PC-9 (cell line): ENCODE data around the gene CDR2L. TPM values are rescaled to one million over a fixed set of nuclear protein-coding genes. Genes with fewer than 3 reads are reported as not detected.

Experiments used
- BruUV-seq: library from RNA; stranded (reverse); fragments of 400-500 nt; replicated peaks from 2 replicates; lab custom pipeline; 2021; lab: Mats Ljungman, UMichigan
- CTCF ChIA-PET: fragments of 300-600 bp; sonication (Branson Sonifier 250); formaldehyde crosslinking; loops from one replicate; lab custom pipeline; 2022; ENCODE audit warnings: antibody characterized with exemption; lab: Charles Lee
- POLR2A ChIA-PET: fragments of 300-600 bp; sonication (Branson Sonifier 250); formaldehyde crosslinking; loops from one replicate; lab custom pipeline; 2022; ENCODE audit warnings: antibody characterized with exemption; ENCODE audit not compliant: unreplicated experiment; lab: Charles Lee
- DNase-seq, 2 experiments: peaks; one replicate each; pipeline versions ENCODE4 v3.0.0 to v3.0.0-alpha.2; 2015 to 2022; ENCODE audit warnings: mixed read lengths in 1 of 2
- H2AFZ ChIP-seq: fragments of 200-600 bp; sonication (generic); 2 replicates; pipeline ENCODE4 v1.8.1; 2017; ENCODE audit warnings: antibody characterized with exemption
- H3F3A ChIP-seq: fragments of 200-600 bp; sonication (generic); 2 replicates; pipeline ENCODE4 v1.8.1; 2017; ENCODE audit warnings: antibody characterized with exemption, mild to moderate bottlenecking, low read depth; ENCODE audit not compliant: insufficient read depth
- H3K27ac ChIP-seq: fragments of 200-600 bp; sonication (generic); 2 replicates; pipeline ENCODE4 v1.6.1; 2016; ENCODE audit warnings: mixed run types
- H3K27me3 ChIP-seq: fragments of 200-600 bp; sonication (generic); 2 replicates; pipeline ENCODE4 v1.6.1; 2016; ENCODE audit warnings: low read depth, mixed run types; ENCODE audit not compliant: insufficient read depth
- H3K36me3 ChIP-seq: fragments of 200-600 bp; sonication (generic); 2 replicates; pipeline ENCODE4 v1.6.1; 2016; ENCODE audit warnings: low read depth, mixed run types
- H3K4me1 ChIP-seq: fragments of 200-600 bp; sonication (generic); replicated peaks from 2 replicates; pipeline ENCODE4 v1.6.1; 2016; ENCODE audit warnings: mixed run types; ENCODE audit not compliant: insufficient read depth
- H3K4me2 ChIP-seq: fragments of 200-600 bp; sonication (generic); 2 replicates; pipeline ENCODE4 v1.6.1; 2017; ENCODE audit warnings: mixed run types
- H3K4me3 ChIP-seq: fragments of 200-600 bp; sonication (generic); 2 replicates; pipeline ENCODE4 v1.6.1; 2016; ENCODE audit warnings: mixed run types
- H3K79me2 ChIP-seq: fragments of 200-600 bp; sonication (generic); 2 replicates; pipeline ENCODE4 v1.6.1; 2017; ENCODE audit warnings: low read depth, mixed run types
- H3K9me2 ChIP-seq: fragments of 200-600 bp; sonication (generic); 2 replicates; pipeline ENCODE4 v1.8.1; 2017; ENCODE audit warnings: mild to moderate bottlenecking; ENCODE audit not compliant: insufficient read depth
- H3K9me3 ChIP-seq: fragments of 200-600 bp; sonication (generic); 2 replicates; pipeline ENCODE4 v1.8.1; 2016; ENCODE audit warnings: low read depth; ENCODE audit not compliant: insufficient read depth
- H4K20me1 ChIP-seq: fragments of 200-600 bp; sonication (generic); 2 replicates; pipeline ENCODE4 v1.8.1; 2017; ENCODE audit not compliant: insufficient read depth
- EZH2 ChIP-seq: fragments of 200-600 bp; sonication (generic); IDR thresholded peaks from 2 replicates; pipeline ENCODE4 v1.8.0; 2017; ENCODE audit warnings: antibody characterized with exemption, low read depth
- intact Hi-C: fragments of 100-400 bp; cut with micrococcal nuclease; formaldehyde crosslinking; loops from one replicate; pipeline ENCODE4 v1.10.0; 2022; ENCODE audit not compliant: unreplicated experiment
- total RNA-seq: library from RNA; stranded (reverse); gene quantifications from 2 replicates; pipeline ENCODE4 v1.2.3, GENCODE V29; 2021
- TF ChIP-seq, protein P1 (sequence below): fragments of 200-600 bp; sonication (generic); conservative IDR thresholded peaks from 2 replicates; pipeline ENCODE4 v1.6.1; 2017; ENCODE audit warnings: mixed run types, antibody characterized with exemption, mild to moderate bottlenecking, moderate library complexity

The CDR2L gene
- total RNA-seq, 1 experiment from 2014 or later = 15.1 TPM

DNA sequence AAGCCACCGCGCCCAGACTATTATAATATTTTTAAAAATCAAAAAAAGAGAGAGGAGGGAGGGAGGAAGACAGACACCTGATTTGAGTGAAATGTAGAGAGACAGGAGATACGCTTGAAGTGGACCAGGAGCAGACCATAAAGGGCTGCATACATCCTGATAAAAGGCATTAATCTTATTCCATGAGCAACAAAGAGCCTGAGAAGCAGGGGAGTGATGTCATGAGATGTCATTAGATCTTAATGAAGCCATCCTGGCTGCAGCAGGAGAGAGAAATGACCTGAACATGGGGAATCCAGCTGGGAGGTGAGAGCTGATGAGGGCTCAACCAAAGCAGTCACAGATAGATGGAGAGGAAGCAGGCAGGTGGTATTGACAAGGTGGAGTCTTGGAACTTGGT, 9.6 kb upstream of the CDR2L start:
- CTCF ChIA-PET = no interaction called here
- intact Hi-C loops = no loop called here
- no peak overlapping the region for H3K4me2 ChIP-seq

GRCh38 chr17:74978240-74978639, 9.2 kb upstream of the CDR2L start:
- H3K9me2 ChIP-seq = no peaks in the 10 kb centered on the region
- H3K27me3 ChIP-seq = 0 out of 2 replicates have a peak, but pooled peaks cover under 1% of the 10 kb centered on the region
- DNase-seq = no peak
- no TSS peak for BruUV-seq
- H3K4me1 ChIP-seq = peaks cover 8% of the 10 kb centered on the region
- no peaks in the 10 kb centered on the region for H3K9me3 ChIP-seq
- H4K20me1 ChIP-seq = no peaks in the 10 kb centered on the region
- no peak for TF ChIP-seq EZH2
- TF ChIP-seq, protein P1, sequence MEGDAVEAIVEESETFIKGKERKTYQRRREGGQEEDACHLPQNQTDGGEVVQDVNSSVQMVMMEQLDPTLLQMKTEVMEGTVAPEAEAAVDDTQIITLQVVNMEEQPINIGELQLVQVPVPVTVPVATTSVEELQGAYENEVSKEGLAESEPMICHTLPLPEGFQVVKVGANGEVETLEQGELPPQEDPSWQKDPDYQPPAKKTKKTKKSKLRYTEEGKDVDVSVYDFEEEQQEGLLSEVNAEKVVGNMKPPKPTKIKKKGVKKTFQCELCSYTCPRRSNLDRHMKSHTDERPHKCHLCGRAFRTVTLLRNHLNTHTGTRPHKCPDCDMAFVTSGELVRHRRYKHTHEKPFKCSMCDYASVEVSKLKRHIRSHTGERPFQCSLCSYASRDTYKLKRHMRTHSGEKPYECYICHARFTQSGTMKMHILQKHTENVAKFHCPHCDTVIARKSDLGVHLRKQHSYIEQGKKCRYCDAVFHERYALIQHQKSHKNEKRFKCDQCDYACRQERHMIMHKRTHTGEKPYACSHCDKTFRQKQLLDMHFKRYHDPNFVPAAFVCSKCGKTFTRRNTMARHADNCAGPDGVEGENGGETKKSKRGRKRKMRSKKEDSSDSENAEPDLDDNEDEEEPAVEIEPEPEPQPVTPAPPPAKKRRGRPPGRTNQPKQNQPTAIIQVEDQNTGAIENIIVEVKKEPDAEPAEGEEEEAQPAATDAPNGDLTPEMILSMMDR = no peak
- intact Hi-C loops = no loop called here
- H3K79me2 ChIP-seq = no peaks in the 10 kb centered on the region
- no peak overlapping the region for H3K27ac ChIP-seq
- no peak overlapping the region for H2AFZ ChIP-seq
- CTCF ChIA-PET = no interaction called here
- no peak overlapping the region for H3K4me3 ChIP-seq
- no peaks in the 10 kb centered on the region for H3K36me3 ChIP-seq
- POLR2A ChIA-PET = no interaction called here
- H3K4me2 ChIP-seq = no peak overlapping the region
- H3F3A ChIP-seq = peaks cover 14% of the 10 kb centered on the region; the same call in 1 of the 2 replicates

More for the DNA sequence above, 9.6 kb upstream of the CDR2L start:
- no peak overlapping the region for H3K4me3 ChIP-seq
- no peaks in the 10 kb centered on the region for H3K9me2 ChIP-seq
- H3K36me3 ChIP-seq = no peaks in the 10 kb centered on the region
- H3K79me2 ChIP-seq = no peaks in the 10 kb centered on the region
- DNase-seq = no peak
- H3K27ac ChIP-seq = no peak overlapping the region
- no peaks in the 10 kb centered on the region for H3K9me3 ChIP-seq
- BruUV-seq = no TSS peak
- TF ChIP-seq, protein P1 = no peak
- TF ChIP-seq EZH2 = no peak
- no peaks in the 10 kb centered on the region for H4K20me1 ChIP-seq
- H3F3A ChIP-seq = peaks cover 14% of the 10 kb centered on the region; the same call in 1 of the 2 replicates
- H3K4me1 ChIP-seq = peaks cover 8% of the 10 kb centered on the region
- POLR2A ChIA-PET = no interaction called here
- H3K27me3 ChIP-seq = 0 out of 2 replicates have a peak, but pooled peaks cover 3% of the 10 kb centered on the region
- no peak overlapping the region for H2AFZ ChIP-seq

DNA sequence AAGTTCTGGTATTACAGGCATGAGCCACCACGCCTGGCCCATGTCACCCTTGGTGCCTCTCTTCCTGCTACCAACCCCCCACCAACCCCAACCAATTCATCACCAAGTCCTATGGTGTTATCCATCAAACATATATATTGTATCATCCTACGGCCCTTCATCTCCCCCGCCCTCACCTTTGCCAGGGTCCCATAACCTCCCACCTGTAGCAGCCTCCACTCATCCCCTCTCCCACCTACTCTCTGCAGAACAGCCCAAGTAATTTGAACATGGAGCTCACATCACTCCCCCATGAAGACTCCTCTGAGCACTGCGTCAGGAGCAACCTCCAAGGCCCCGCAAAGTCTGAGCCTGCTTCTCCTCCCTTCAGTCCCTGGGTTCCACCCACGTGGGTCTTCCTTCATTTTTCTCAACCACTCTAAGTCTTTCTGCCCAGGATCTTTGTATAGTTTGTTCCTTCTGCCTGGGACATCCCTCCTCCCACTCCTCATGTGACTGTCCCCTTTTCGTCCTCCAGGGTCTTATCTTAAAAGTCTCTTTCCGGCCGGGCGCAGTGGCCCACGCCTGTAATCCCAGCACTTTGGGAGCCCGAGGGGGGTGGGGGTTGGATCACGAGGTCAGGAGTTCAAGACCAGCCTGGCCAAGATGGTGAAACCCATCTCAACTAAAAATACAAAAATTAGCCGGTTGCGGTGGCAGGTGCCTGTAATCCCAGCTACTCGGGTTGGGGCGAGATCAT, 7.9 kb upstream of the CDR2L start:
- H3K27me3 ChIP-seq = no peaks in the 10 kb centered on the region
- no peaks in the 10 kb centered on the region for H4K20me1 ChIP-seq
- H3K27ac ChIP-seq = no peak overlapping the region
- H3K4me2 ChIP-seq = no peak overlapping the region
- DNase-seq = no peak
- no TSS peak for BruUV-seq
- H3K9me2 ChIP-seq = no peaks in the 10 kb centered on the region
- CTCF ChIA-PET = no interaction called here
- no peaks in the 10 kb centered on the region for H3K36me3 ChIP-seq
- no peak overlapping the region for H3K4me3 ChIP-seq
- H3K79me2 ChIP-seq = no peaks in the 10 kb centered on the region
- intact Hi-C loops = no loop called here
- H3K9me3 ChIP-seq = no peaks in the 10 kb centered on the region
- no peak overlapping the region for H2AFZ ChIP-seq
- H3K4me1 ChIP-seq = peaks cover 8% of the 10 kb centered on the region
- no peak for TF ChIP-seq EZH2
- TF ChIP-seq, protein P1 = no peak
- peaks cover 9% of the 10 kb centered on the region; the same call in 1 of the 2 replicates for H3F3A ChIP-seq
- POLR2A ChIA-PET = no interaction called here
